K562 (cell line): ENCODE measurements around the gene CPED1. TPM values are rescaled to one million over a fixed set of nuclear protein-coding genes. Genes with fewer than 3 reads are reported as not detected.

ENCODE experiments used
- GATA2 ChIP-seq: sonication (generic); formaldehyde crosslinking; IDR thresholded peaks from 2 replicates; pipeline ENCODE4 v1.4.0; 2020; ENCODE audit warnings: mild to moderate bottlenecking, missing genetic modification reagents
- HMBOX1 ChIP-seq: sonication (generic); IDR thresholded peaks from 2 replicates; pipeline ENCODE4 v1.6.1; 2016
- MYNN ChIP-seq, 2 experiments: sonication (generic); formaldehyde crosslinking in 1 of 2; IDR thresholded peaks; 2 replicates each; pipeline versions ENCODE4 v1.5.0 to v1.6.1; 2016 to 2020; ENCODE audit warnings: antibody characterized with exemption in 1 of 2, missing genetic modification reagents in 1 of 2
- NEUROD1 ChIP-seq: fragments of 150-350 bp; IDR thresholded peaks from 2 replicates; pipeline ENCODE4 v1.6.1; 2014; ENCODE audit warnings: borderline replicate concordance, low read length, low read depth; ENCODE audit not compliant: partially characterized antibody
- NFE2 ChIP-seq: IDR thresholded peaks from 2 replicates; pipeline ENCODE4 v1.6.1; 2014; ENCODE audit warnings: antibody characterized with exemption, low read depth
- RAD21 ChIP-seq, 2 experiments: fragments of 250-450 bp in 1 of 2; fragments of 450-650 bp in 1 of 2; sonication (Bioruptor Pico) in 1 of 2; formaldehyde crosslinking in 1 of 2; IDR thresholded peaks in 1 of 2; conservative IDR thresholded peaks in 1 of 2; 2 replicates each; pipeline versions ENCODE4 v1.4.0 to v1.8.0; 2020 to 2022; ENCODE audit warnings: mild to moderate bottlenecking in 2 of 2, moderate library complexity in 1 of 2
- SIX5 ChIP-seq, 2 experiments: IDR thresholded peaks; 2 replicates each; pipeline ENCODE4 v1.6.1; 2011; ENCODE audit warnings: low read length in 2 of 2, borderline replicate concordance in 1 of 2, low read depth in 1 of 2, mild to moderate bottlenecking in 1 of 2, moderate library complexity in 1 of 2; ENCODE audit not compliant: insufficient read depth in 1 of 2
- SMAD4 ChIP-seq: fragments of 250-450 bp; sonication (Bioruptor Pico); conservative IDR thresholded peaks from 2 replicates; pipeline ENCODE4 v1.8.0; 2021; ENCODE audit warnings: inconsistent platforms, mild to moderate bottlenecking, moderate library complexity
- TAF15 ChIP-seq: fragments of 200-400 bp; formaldehyde crosslinking; IDR thresholded peaks from 2 replicates; pipeline ENCODE4 v1.6.1; 2017; ENCODE audit warnings: mild to moderate bottlenecking, low read depth, low read length, moderate library complexity
- TCF3 ChIP-seq: sonication (generic); formaldehyde crosslinking; IDR thresholded peaks from 2 replicates; pipeline ENCODE4 v1.4.0; 2020; ENCODE audit warnings: mild to moderate bottlenecking, missing genetic modification reagents
- ZKSCAN8 ChIP-seq: fragments of 200-800 bp; sonication (Bioruptor generic); IDR thresholded peaks from 2 replicates; pipeline ENCODE4 v1.6.1; 2016; ENCODE audit warnings: missing genetic modification characterization, missing compliant biosample characterization
- ZMIZ1 ChIP-seq, 2 experiments: fragments of 150-350 bp in 1 of 2; IDR thresholded peaks; 2 replicates each; pipeline ENCODE4 v1.6.1; 2012 to 2016; ENCODE audit warnings: low read depth in 2 of 2, low read length in 2 of 2, mild to moderate bottlenecking in 1 of 2, moderate library complexity in 1 of 2
- ZNF347 ChIP-seq: fragments of 450-650 bp; formaldehyde crosslinking; IDR thresholded peaks from 2 replicates; pipeline ENCODE4 v1.4.0; 2020; ENCODE audit warnings: low read depth, mild to moderate bottlenecking, moderate library complexity
- ZNF551 ChIP-seq: fragments of 250-450 bp; sonication (Bioruptor Pico); IDR thresholded peaks from 2 replicates; pipeline ENCODE4 v1.5.0; 2021; ENCODE audit warnings: mild to moderate bottlenecking, moderate library complexity
- ZNF707 ChIP-seq: fragments of 250-450 bp; sonication (Bioruptor Pico); conservative IDR thresholded peaks from 2 replicates; pipeline ENCODE4 v1.8.0; 2022; ENCODE audit warnings: inconsistent platforms, mild to moderate bottlenecking, moderate library complexity
- ZNF79 ChIP-seq: fragments of 250-450 bp; sonication (Bioruptor Pico); IDR thresholded peaks from 2 replicates; pipeline ENCODE4 v1.4.0; 2020; ENCODE audit warnings: low read depth, mild to moderate bottlenecking, moderate library complexity
- polyA plus RNA-seq, 8 experiments: library from polyadenylated mRNA; depleted of rRNA in 4 of 8; stranded (reverse) in 5 of 8; unstranded in 3 of 8; fragments of >200 nt; fragmentation: Nextera tagmentation in 2 of 8; fragmentation: Illumina TruSeq in 1 of 8; extraction: Ambion mirVana in 2 of 8; extraction: Trizol in 1 of 8; gene quantifications; 2 replicates each; pipeline versions ENCODE4 v1.2.1 to v1.2.3, GENCODE V29; 2011 to 2014; ENCODE audit warnings: inconsistent platforms in 1 of 8, missing spikeins in 1 of 8
- total RNA-seq, 7 experiments: library from RNA; depleted of rRNA in 6 of 7; stranded (reverse); fragments of >200 nt in 6 of 7; fragmentation: Illumina TruSeq in 2 of 7; extraction: Trizol in 2 of 7; gene quantifications; 2 replicates each; pipeline versions ENCODE4 v1.2.1 to v1.2.3, GENCODE V29; 2011 to 2021; ENCODE audit warnings: low replicate concordance in 1 of 7
- TF ChIP-seq, protein P1 (sequence below): sonication (generic); formaldehyde crosslinking; IDR thresholded peaks from 2 replicates; pipeline ENCODE4 v1.4.0; 2020; ENCODE audit warnings: mild to moderate bottlenecking, missing genetic modification reagents
- TF ChIP-seq, protein P2 (sequence below): fragments of 200-800 bp; sonication (Bioruptor generic); IDR thresholded peaks from 2 replicates; pipeline ENCODE4 v1.6.1; 2017; ENCODE audit warnings: missing genetic modification characterization, missing compliant biosample characterization

Gene CPED1
- total and polyA plus RNA-seq, 9 of the 15 experiments (the other 6 are each of a cell fraction or from before 2014, with no cell fraction given): 195 to 393 (median 290) TPM

DNA sequence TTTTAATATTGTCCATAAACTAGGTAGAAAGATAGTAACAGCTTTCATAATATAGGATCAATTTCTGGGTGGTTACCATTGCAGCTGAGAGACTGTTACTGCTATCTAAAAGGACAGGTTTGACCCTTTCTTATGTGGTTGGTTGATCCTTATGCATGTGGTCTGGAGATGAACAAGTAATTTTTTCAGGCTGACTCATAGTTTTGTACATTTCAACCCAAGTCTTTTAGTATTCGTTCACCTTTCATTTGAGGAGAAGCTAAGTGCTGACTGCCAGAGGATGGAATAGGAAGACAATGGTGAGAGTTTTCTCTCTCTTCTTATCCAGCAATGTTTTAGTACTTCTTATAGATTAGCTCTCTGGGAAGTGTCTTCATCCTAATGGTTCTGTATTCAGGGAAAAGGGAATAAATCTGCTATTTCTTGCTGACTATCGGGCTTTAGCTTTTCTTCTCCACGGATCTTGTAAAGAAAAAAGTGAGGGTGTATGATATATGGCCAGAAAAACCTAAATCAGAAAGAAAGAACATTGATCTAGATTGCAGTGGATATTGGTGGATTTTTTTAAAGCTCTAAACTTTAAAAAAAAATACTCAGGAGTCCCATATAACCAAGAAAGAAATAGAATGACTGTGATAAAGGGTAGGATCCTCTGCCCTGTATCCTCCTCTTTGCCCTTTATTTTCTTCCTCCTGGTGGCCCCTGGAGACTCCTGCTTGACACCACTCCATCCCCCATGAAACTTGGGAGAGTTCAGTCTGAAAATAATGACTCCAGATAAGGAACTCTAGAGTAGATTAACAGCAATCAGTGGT is 88.0 kb downstream of the CPED1 start (continued):
- no peak for TF ChIP-seq TAF15
- peak in 1 of 2 experiments; percentile 93; a peak in 2 of 4 replicates for TF ChIP-seq ZMIZ1 (IDR thresholded peaks at IDR 0.05; ENCODE audit: low read depth in 2 of 2, low read length in 2 of 2)
- TF ChIP-seq SIX5 (IDR thresholded peaks at IDR 0.05; ENCODE audit: borderline replicate concordance in 1 of 2, insufficient read depth in 1 of 2, low read depth in 1 of 2, low read length in 2 of 2): 0 out of 4 replicates have a peak, but pooled peaks of 1 of the 2 experiments have one; percentile 4
- no peak for TF ChIP-seq ZNF79 (CRISPR knock-in tag)
- no peak; the same call in 1 of the 2 replicates for TF ChIP-seq SMAD4 (CRISPR knock-in tag)
- TF ChIP-seq, protein P1, sequence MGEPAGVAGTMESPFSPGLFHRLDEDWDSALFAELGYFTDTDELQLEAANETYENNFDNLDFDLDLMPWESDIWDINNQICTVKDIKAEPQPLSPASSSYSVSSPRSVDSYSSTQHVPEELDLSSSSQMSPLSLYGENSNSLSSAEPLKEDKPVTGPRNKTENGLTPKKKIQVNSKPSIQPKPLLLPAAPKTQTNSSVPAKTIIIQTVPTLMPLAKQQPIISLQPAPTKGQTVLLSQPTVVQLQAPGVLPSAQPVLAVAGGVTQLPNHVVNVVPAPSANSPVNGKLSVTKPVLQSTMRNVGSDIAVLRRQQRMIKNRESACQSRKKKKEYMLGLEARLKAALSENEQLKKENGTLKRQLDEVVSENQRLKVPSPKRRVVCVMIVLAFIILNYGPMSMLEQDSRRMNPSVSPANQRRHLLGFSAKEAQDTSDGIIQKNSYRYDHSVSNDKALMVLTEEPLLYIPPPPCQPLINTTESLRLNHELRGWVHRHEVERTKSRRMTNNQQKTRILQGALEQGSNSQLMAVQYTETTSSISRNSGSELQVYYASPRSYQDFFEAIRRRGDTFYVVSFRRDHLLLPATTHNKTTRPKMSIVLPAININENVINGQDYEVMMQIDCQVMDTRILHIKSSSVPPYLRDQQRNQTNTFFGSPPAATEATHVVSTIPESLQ (CRISPR knock-in tag): no peak
- TF ChIP-seq MYNN (IDR thresholded peaks at IDR 0.05): peak; percentile 76; the same call in 1 of the 2 replicates
- no peak for TF ChIP-seq MYNN (CRISPR knock-in tag; IDR thresholded peaks at IDR 0.05)
- TF ChIP-seq NFE2: peak; percentile 97
- peak; percentile 100 for TF ChIP-seq HMBOX1
- peak; percentile 97 for TF ChIP-seq TCF3 (CRISPR knock-in tag)
- TF ChIP-seq, protein P2, sequence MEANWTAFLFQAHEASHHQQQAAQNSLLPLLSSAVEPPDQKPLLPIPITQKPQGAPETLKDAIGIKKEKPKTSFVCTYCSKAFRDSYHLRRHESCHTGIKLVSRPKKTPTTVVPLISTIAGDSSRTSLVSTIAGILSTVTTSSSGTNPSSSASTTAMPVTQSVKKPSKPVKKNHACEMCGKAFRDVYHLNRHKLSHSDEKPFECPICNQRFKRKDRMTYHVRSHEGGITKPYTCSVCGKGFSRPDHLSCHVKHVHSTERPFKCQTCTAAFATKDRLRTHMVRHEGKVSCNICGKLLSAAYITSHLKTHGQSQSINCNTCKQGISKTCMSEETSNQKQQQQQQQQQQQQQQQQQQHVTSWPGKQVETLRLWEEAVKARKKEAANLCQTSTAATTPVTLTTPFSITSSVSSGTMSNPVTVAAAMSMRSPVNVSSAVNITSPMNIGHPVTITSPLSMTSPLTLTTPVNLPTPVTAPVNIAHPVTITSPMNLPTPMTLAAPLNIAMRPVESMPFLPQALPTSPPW (CRISPR knock-in tag): peak; percentile 35; the same call in 1 of the 2 replicates
- no peak; a peak in 2 of 4 replicates for TF ChIP-seq RAD21 (CRISPR knock-in tag; conservative IDR thresholded peaks at IDR 0.05 in 1 of 2, IDR thresholded peaks at IDR 0.05 in 1 of 2)
- TF ChIP-seq NEUROD1: peak; percentile 76
- 0 out of 2 replicates have a peak, but pooled peaks have one; percentile 59 for TF ChIP-seq ZKSCAN8 (CRISPR knock-in tag)
- no peak for TF ChIP-seq ZNF347 (CRISPR knock-in tag)
- TF ChIP-seq ZNF551 (CRISPR knock-in tag): peak; percentile 62; the same call in 1 of the 2 replicates
- TF ChIP-seq ZNF707 (CRISPR knock-in tag): no peak
- TF ChIP-seq GATA2 (CRISPR knock-in tag): peak; percentile 87
